HG02981 (cell line): ENCODE measurements around the gene CXorf51B.
"Not testable (repeated sequence)": the region's sequence is repeated elsewhere in the genome, so short reads cannot be mapped to it uniquely, and the experiment has no call there.

Experiments used
- ATAC-seq: cut with Tn5 transposase; IDR thresholded peaks from one replicate; pipeline ENCODE4 v1.9.1; 2021; ENCODE audit warnings: mild to moderate bottlenecking, moderate library complexity; ENCODE audit not compliant: unreplicated experiment

CXorf51B gene

DNA sequence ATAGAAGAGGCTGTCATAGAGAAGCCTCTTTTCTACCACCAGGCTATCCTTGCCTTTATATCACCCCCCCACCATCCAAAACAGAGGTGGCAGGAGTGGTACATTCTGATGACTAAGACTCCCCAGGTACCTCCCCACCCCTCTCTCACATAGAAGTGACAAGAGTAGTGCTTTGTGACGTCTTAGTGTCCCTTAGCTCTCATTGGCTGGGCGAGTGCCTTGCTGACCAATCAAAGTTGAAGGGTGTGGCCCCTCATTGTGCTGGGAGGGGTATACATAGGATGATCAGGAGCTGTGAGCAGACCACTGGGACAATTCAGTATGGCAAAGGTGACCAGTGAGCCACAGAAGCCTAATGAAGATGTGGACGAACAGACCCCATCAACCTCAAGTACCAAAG is at the start of gene CXorf51B:
Gene CXorf51B, plus strand, starts transcription at position 301 of the 400 bp plus-strand sequence. Its CDS starts 21 bp downstream, at position 322.
- not testable (repeated sequence) for ATAC-seq

DNA sequence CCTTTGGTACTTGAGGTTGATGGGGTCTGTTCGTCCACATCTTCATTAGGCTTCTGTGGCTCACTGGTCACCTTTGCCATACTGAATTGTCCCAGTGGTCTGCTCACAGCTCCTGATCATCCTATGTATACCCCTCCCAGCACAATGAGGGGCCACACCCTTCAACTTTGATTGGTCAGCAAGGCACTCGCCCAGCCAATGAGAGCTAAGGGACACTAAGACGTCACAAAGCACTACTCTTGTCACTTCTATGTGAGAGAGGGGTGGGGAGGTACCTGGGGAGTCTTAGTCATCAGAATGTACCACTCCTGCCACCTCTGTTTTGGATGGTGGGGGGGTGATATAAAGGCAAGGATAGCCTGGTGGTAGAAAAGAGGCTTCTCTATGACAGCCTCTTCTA is 5.1 kb downstream of the CXorf51B start, which contains the start of gene CXorf51A:
Gene CXorf51A, minus strand, starts transcription at position 101 of the 400 bp plus-strand sequence. Its CDS starts 21 bp downstream, at position 80.
- ATAC-seq, result not testable (repeated sequence)

DNA sequence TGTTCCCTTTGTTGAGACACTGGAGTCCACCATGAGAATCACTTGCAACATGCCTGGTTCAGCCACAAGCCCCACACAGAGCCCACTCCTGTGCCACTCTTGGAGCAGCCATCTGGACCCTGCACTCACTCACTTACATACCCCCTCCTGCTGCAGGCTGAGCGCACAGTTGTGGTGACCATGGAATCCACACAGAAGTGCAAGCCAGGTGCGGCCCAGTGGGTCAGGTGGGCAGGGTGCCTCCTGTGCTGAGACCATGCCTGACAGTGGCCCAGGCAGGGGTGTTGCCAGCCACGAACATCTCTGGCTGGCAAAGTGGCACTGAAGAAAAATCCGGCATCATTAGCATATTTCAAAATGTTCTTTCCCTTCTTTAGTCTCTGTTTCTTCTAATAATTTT is 22.4 kb downstream of the CXorf51B start:
- ATAC-seq, result no peak

DNA sequence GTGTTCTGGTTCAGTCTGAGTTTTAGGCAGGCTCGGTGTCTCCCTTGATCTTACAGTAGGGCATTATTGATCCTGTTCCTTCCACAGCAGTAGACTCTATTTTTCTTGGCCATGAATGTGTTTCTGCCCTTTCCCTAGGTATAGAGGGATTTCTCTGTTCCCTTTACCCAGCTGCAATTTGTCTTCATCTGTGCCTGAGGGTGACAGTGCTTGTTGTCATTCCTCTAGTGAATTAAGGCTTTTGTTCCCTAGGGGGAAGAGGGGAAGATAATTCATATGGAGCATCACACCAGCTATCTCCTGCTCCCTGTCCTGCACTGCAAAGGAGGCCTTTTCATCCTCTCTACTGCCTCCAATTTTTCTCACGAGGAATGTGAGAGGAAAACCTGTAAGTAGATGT is 44.7 kb downstream of the CXorf51B start:
- ATAC-seq, result no peak
